Small intestine (tissue), 7 donors: Measurements from ENCODE around the gene INO80C. TPM values are rescaled to one million over a fixed set of nuclear protein-coding genes. Genes with fewer than 3 reads are reported as not detected.
"Not testable (repeated sequence)": the region's sequence is repeated elsewhere in the genome, so short reads cannot be mapped to it uniquely, and the experiment has no call there.

Source experiments
- DNase-seq, 2 donors: peaks; one replicate each; pipeline versions ENCODE4 v3.0.0 to v3.0.0-alpha.2; 2013
- FAIRE-seq: peaks from 2 replicates; lab custom pipeline; 2012; peaks lifted over from hg19 to GRCh38; lab: Jason Lieb, UNC
- H3K27ac ChIP-seq, 3 donors: one replicate each; pipeline ENCODE4 v1.5.1; 2013; ENCODE audit warnings: low read length in 2 of 3, mild to moderate bottlenecking in 2 of 3, control low read depth in 1 of 3, inconsistent platforms in 1 of 3, low read depth in 1 of 3, moderate library complexity in 1 of 3
- H3K27me3 ChIP-seq, 3 donors: one replicate each; pipeline ENCODE4 v1.6.1; 2013; ENCODE audit warnings: low read length in 3 of 3, inconsistent platforms in 1 of 3; ENCODE audit not compliant: control insufficient read depth in 3 of 3, insufficient read depth in 3 of 3
- H3K36me3 ChIP-seq, 3 donors: one replicate each; pipeline ENCODE4 v1.6.1; 2013; ENCODE audit warnings: low read length in 3 of 3, inconsistent platforms in 1 of 3, low read depth in 1 of 3, mild to moderate bottlenecking in 1 of 3, moderate library complexity in 1 of 3; ENCODE audit not compliant: control insufficient read depth in 3 of 3, insufficient read depth in 2 of 3
- H3K4me1 ChIP-seq, 3 donors: one replicate each; pipeline ENCODE4 v1.6.1; 2013; ENCODE audit warnings: low read length in 2 of 3, inconsistent platforms in 1 of 3, low read depth in 1 of 3, mild to moderate bottlenecking in 1 of 3, moderate library complexity in 1 of 3; ENCODE audit not compliant: control insufficient read depth in 3 of 3, insufficient read depth in 2 of 3
- H3K4me3 ChIP-seq, 3 donors: one replicate each; pipeline ENCODE4 v1.5.1; 2013; ENCODE audit warnings: low read length in 3 of 3, control low read depth in 1 of 3, inconsistent platforms in 1 of 3, low read depth in 1 of 3, mild to moderate bottlenecking in 1 of 3, moderate library complexity in 1 of 3
- H3K9me3 ChIP-seq, 2 donors: one replicate each; pipeline ENCODE4 v1.6.1; 2013; ENCODE audit warnings: low read depth in 1 of 2, low read length in 1 of 2; ENCODE audit not compliant: control insufficient read depth in 2 of 2, insufficient read depth in 1 of 2
- WGBS, 3 donors: extraction: QIAGEN DNeasy Blood & Tissue Kit; methylation state at CpG; one replicate each; pipeline ENCODE4 v1.1.7; 2013; 5-methylcytosine and 5-hydroxymethylcytosine counted together
- polyA plus RNA-seq, 4 donors: library from polyadenylated mRNA; stranded (reverse) in 3 of 4; unstranded in 1 of 4; fragments of 200-250 nt in 3 of 4; fragments of 120-200 nt in 1 of 4; gene quantifications; one replicate each; pipeline versions ENCODE4 v1.2.1 to v1.2.3, GENCODE V29; 2013
- donor health status: healthy with polysubstance abuse.
- donor health status: control.
- donor health status: control.
- donor health status: Bipolar disorder and iron deficiency.
- donor health status: healthy.

Gene INO80C
- polyA plus RNA-seq, 4 donors = 33.1 to 37.0 (median 35.6) TPM

- H3K4me3 ChIP-seq, FAIRE-seq, H3K27ac ChIP-seq, DNase-seq, H3K9me3 ChIP-seq, H3K27me3 ChIP-seq, H3K36me3 ChIP-seq: not testable (repeated sequence)
- 86 to 94% (median 90%) methylated on average over 3 of the region's 3 CpGs for WGBS, 3 donors
- peaks cover 4 to 37% (median 12%) of the 10 kb centered on the region in 3 donors for H3K4me1 ChIP-seq
Observed at GRCh38 chr18:35489281-35489680, 8.5 kb downstream of the INO80C start.

GRCh38 chr18:35488396-35488795, 9.4 kb downstream of the INO80C start:
- not testable (repeated sequence) for H3K27me3 ChIP-seq, H3K36me3 ChIP-seq, H3K9me3 ChIP-seq, H3K27ac ChIP-seq, DNase-seq, FAIRE-seq, H3K4me3 ChIP-seq
- WGBS, 3 donors = 93 to 100% (median 97%) methylated on average over 2 of the region's 2 CpGs
- peaks cover 4 to 32% (median 10%) of the 10 kb centered on the region in 3 donors for H3K4me1 ChIP-seq

- 41 to 73% (median 58%) methylated on average over 4 of the region's 4 CpGs for WGBS, 3 donors
- peak; percentile 44 to 54 for DNase-seq
- FAIRE-seq, H3K36me3 ChIP-seq, H3K9me3 ChIP-seq, H3K27me3 ChIP-seq, H3K4me3 ChIP-seq: not testable (repeated sequence)
- H3K4me1 ChIP-seq = peaks cover 6 to 37% (median 10%) of the 10 kb centered on the region in 3 donors
- peak overlapping the region; percentile 20 to 74 (median 28) for H3K27ac ChIP-seq
Observed at GRCh38 chr18:35487525-35487924, 10.2 kb downstream of the INO80C start.

- FAIRE-seq (no peak), DNase-seq (no peak)
- Histone ChIP-seq H3K27ac (no peak overlapping the region), H3K36me3 (peaks cover 0 to 9% (median 0%) of the 10 kb centered on the region in 3 donors), H3K27me3 (no peaks in the 10 kb centered on the region), H3K9me3 (no peaks in the 10 kb centered on the region), H3K4me3 (no peak overlapping the region), H3K4me1 (peaks cover 9 to 31% (median 10%) of the 10 kb centered on the region in 3 donors)
- WGBS, 3 donors = 93 to 100% (median 97%) methylated on average over 1 of the region's 1 CpG
Observed at GRCh38 chr18:35485852-35486251, 11.9 kb downstream of the INO80C start.

- Histone ChIP-seq H3K27ac (no peak overlapping the region), H3K4me1 (peaks cover 6 to 33% (median 9%) of the 10 kb centered on the region in 3 donors), H3K9me3 (no peaks in the 10 kb centered on the region), H3K36me3 (peaks cover 0 to 9% (median 0%) of the 10 kb centered on the region in 3 donors), H3K27me3 (no peaks in the 10 kb centered on the region), H3K4me3 (no peak overlapping the region)
- no peak for FAIRE-seq
- no peak for DNase-seq
Observed at GRCh38 chr18:35484034-35484433, 13.7 kb downstream of the INO80C start.

GRCh38 chr18:35481960-35482366, 15.8 kb downstream of the INO80C start:
- WGBS, 3 donors = 14 to 63% (median 28%) methylated on average over 5 of the region's 5 CpGs
- no peaks in the 10 kb centered on the region for H3K9me3 ChIP-seq

GRCh38 chr18:35479911-35480586, 17.7 kb downstream of the INO80C start:
- DNase-seq (peak in 1 of 2 donors; percentile 58), FAIRE-seq (no peak)
- no peak overlapping the region for H3K4me3 ChIP-seq
- H3K9me3 ChIP-seq = no peaks in the 10 kb centered on the region
- peaks cover 0 to 3% (median 2%) of the 10 kb centered on the region in 3 donors for H3K36me3 ChIP-seq
- H3K27me3 ChIP-seq = no peaks in the 10 kb centered on the region
- WGBS, 3 donors = 29 to 65% (median 44%) methylated on average over 1 of the region's 1 CpG
- peak overlapping the region in 2 of 3 donors; percentile 32 to 76 for H3K27ac ChIP-seq
- H3K4me1 ChIP-seq = peaks cover 2 to 27% (median 9%) of the 10 kb centered on the region in 3 donors

More at GRCh38 chr18:35481960-35482366, 15.8 kb downstream of the INO80C start:
- H3K27me3 ChIP-seq = no peaks in the 10 kb centered on the region
- FAIRE-seq (no peak), DNase-seq (peak; percentile 75 to 88)
- H3K27ac ChIP-seq = peak overlapping the region in 2 of 3 donors; percentile 11 to 68
- peaks cover 2 to 27% (median 9%) of the 10 kb centered on the region in 3 donors for H3K4me1 ChIP-seq
- no peak overlapping the region for H3K4me3 ChIP-seq
- H3K36me3 ChIP-seq = peaks cover 0 to 7% (median 0%) of the 10 kb centered on the region in 3 donors

- Histone ChIP-seq H3K27ac (peak overlapping the region; percentile 76 to 85 (median 82)), H3K27me3 (no peaks in the 10 kb centered on the region), H3K9me3 (no peaks in the 10 kb centered on the region), H3K4me1 (peaks cover 2 to 27% (median 9%) of the 10 kb centered on the region in 3 donors), H3K36me3 (peaks cover 0 to 7% (median 2%) of the 10 kb centered on the region in 3 donors), H3K4me3 (no peak overlapping the region)
- FAIRE-seq (no peak), DNase-seq (peak; percentile 84 to 97)
- WGBS, 3 donors = 38 to 61% (median 51%) methylated on average over 8 of the region's 8 CpGs
Observed at GRCh38 chr18:35478520-35479435, 19.0 kb downstream of the INO80C start.
